CD4-positive, alpha-beta T cell treated with Interleukin-1 beta for 1 hour (primary cell): ENCODE measurements around the gene MXI1.

Experiments used
- DNase-seq, 2 donors: peaks; one replicate each; pipeline ENCODE4 v3.0.0-alpha.2; 2020 to 2022

MXI1 gene

GRCh38 chr10:110207011-110207804 is at the start of gene MXI1:
Gene MXI1 (plus strand): TSS chr10:110207605. CDS start chr10:110207809, 204 bp downstream.
- peak; percentile 46 to 54 for DNase-seq

GRCh38 chr10:110158051-110159005 is 49.1 kb upstream of the MXI1 start:
- DNase-seq, result no peak

GRCh38 chr10:110160081-110160480 is 47.3 kb upstream of the MXI1 start:
- DNase-seq, result no peak

GRCh38 chr10:110160522-110160921 is 46.9 kb upstream of the MXI1 start:
- no peak for DNase-seq

- DNase-seq, result no peak
These were observed 44.7 kb upstream of the MXI1 start for GRCh38 chr10:110162741-110163145.

GRCh38 chr10:110163192-110163773 is 44.1 kb upstream of the MXI1 start:
- DNase-seq, result no peak

- no peak for DNase-seq
These were observed 43.6 kb upstream of the MXI1 start for GRCh38 chr10:110163841-110164240.

- DNase-seq, result no peak
These were observed 42.2 kb upstream of the MXI1 start for GRCh38 chr10:110165239-110165638.

- DNase-seq, result no peak
These were observed 40.3 kb upstream of the MXI1 start for GRCh38 chr10:110167149-110167548.

GRCh38 chr10:110168601-110169481 is 38.6 kb upstream of the MXI1 start:
- DNase-seq, result no peak

- DNase-seq, result no peak
These were observed 37.8 kb upstream of the MXI1 start for GRCh38 chr10:110169586-110169985.

- no peak for DNase-seq
These were observed 37.0 kb upstream of the MXI1 start for GRCh38 chr10:110170142-110170971.

GRCh38 chr10:110171032-110171431 is 36.4 kb upstream of the MXI1 start:
- no peak for DNase-seq

GRCh38 chr10:110172155-110172554 is 35.2 kb upstream of the MXI1 start:
- no peak for DNase-seq

GRCh38 chr10:110174201-110174600 is 33.2 kb upstream of the MXI1 start:
- DNase-seq, result no peak

- no peak for DNase-seq
These were observed 32.6 kb upstream of the MXI1 start for GRCh38 chr10:110174816-110175215.

- no peak for DNase-seq
These were observed 32.0 kb upstream of the MXI1 start for GRCh38 chr10:110175406-110175805.

- DNase-seq, result peak in 1 of 2 donors; percentile 13
These were observed 31.0 kb upstream of the MXI1 start for GRCh38 chr10:110176141-110177030.

GRCh38 chr10:110179220-110179619 is 28.2 kb upstream of the MXI1 start:
- no peak for DNase-seq

- no peak for DNase-seq
These were observed 26.0 kb upstream of the MXI1 start for GRCh38 chr10:110181451-110181850.
